Measurements from ENCODE around the gene GPANK1. TPM values are rescaled to one million over a fixed set of nuclear protein-coding genes. Genes with fewer than 3 reads are reported as not detected.

The GPANK1 gene
- total and polyA plus RNA-seq, 2 of the 13 experiments (the other 11 are each of a cell fraction or from before 2014, with no cell fraction given), result 15.4 to 22.8 TPM

DNA sequence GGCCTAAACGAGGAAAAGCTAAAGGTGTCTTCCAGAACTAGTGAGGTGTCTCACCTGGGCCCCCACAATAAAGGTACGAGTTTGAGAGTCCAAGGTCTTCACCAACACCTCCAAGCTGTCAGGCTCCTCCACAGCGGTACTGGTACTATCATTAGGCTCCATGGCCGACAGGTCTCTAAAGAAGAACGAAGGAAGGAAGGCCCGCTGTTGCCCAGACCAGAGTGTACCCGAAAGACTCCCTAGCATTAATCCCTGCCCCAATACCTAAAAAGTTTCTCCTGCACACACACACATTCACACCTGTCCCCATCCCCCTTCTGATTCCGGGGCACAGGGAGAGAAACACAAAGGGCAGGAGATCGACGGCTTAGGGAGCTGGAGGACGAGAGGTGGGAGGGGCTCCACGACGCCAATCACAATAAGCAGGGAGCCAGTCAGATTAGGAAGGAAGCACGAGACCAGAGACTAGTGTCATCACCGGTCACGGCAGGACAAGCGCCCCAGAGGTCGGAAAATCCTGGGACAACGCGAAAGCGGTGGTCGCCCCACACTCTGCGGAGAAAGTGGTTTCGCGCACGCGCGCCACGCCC lies 13.1 kb downstream of the GPANK1 start (continued):
- TF ChIP-seq HNF1B (CRISPR knock-in tag; IDR thresholded peaks at IDR 0.05) (peak; percentile 13; the same call in 1 of the 2 replicates), NFYB (CRISPR knock-in tag; IDR thresholded peaks at IDR 0.05) (peak; percentile 59), ZNF776 (CRISPR knock-in tag; IDR thresholded peaks at IDR 0.05) (peak; percentile 1; the same call in 1 of the 2 replicates), TAF15 (IDR thresholded peaks at IDR 0.05; ENCODE audit: low read depth, low read length, poor library complexity, severe bottlenecking) (no peak), TGIF2 (CRISPR knock-in tag; IDR thresholded peaks at IDR 0.05) (peak; percentile 70; the same call in 1 of the 2 replicates), WIZ (CRISPR knock-in tag; IDR thresholded peaks at IDR 0.05) (0 out of 2 replicates have a peak, but pooled peaks have one; percentile 63), NFKB2 (CRISPR knock-in tag; IDR thresholded peaks at IDR 0.05; ENCODE audit: borderline replicate concordance) (0 out of 2 replicates have a peak, but pooled peaks have one; percentile 36), ATF1 (CRISPR knock-in tag; IDR thresholded peaks at IDR 0.05) (no peak), ZNF652 (CRISPR knock-in tag; IDR thresholded peaks at IDR 0.05; ENCODE audit: borderline replicate concordance, low read depth) (no peak), ZNF484 (CRISPR knock-in tag; IDR thresholded peaks at IDR 0.05; ENCODE audit: borderline replicate concordance, low read depth) (no peak), ERF (CRISPR knock-in tag; IDR thresholded peaks at IDR 0.05) (0 out of 2 replicates have a peak, but pooled peaks have one; percentile 1), THAP8 (CRISPR knock-in tag; IDR thresholded peaks at IDR 0.05; ENCODE audit: borderline replicate concordance) (no peak), MYC (CRISPR knock-in tag; IDR thresholded peaks at IDR 0.05; ENCODE audit: borderline replicate concordance) (0 out of 2 replicates have a peak, but pooled peaks have one; percentile 16), EP300 (IDR thresholded peaks at IDR 0.05; ENCODE audit: low read depth in 2 of 2, low read length in 2 of 2) (0 out of 4 replicates have a peak, but pooled peaks of 1 of the 2 experiments have one; percentile 9), EP300 (CRISPR knock-in tag; IDR thresholded peaks at IDR 0.05; ENCODE audit: borderline replicate concordance) (no peak), ZNF780A (CRISPR knock-in tag; IDR thresholded peaks at IDR 0.05) (0 out of 2 replicates have a peak, but pooled peaks have one; percentile 5), SKI (IDR thresholded peaks at IDR 0.05; ENCODE audit: partially characterized antibody) (no peak), TAF1 (CRISPR knock-in tag; IDR thresholded peaks at IDR 0.05) (peak; percentile 58; the same call in 1 of the 2 replicates), SP1 (IDR thresholded peaks at IDR 0.05) (no peak), SP1 (CRISPR knock-in tag; IDR thresholded peaks at IDR 0.05) (0 out of 2 replicates have a peak, but pooled peaks have one; percentile 42), BCL3 (CRISPR knock-in tag; IDR thresholded peaks at IDR 0.05) (no peak), BORCS8-MEF2B (CRISPR knock-in tag; IDR thresholded peaks at IDR 0.05) (0 out of 2 replicates have a peak, but pooled peaks have one; percentile 64)
- TF ChIP-seq, protein P1, sequence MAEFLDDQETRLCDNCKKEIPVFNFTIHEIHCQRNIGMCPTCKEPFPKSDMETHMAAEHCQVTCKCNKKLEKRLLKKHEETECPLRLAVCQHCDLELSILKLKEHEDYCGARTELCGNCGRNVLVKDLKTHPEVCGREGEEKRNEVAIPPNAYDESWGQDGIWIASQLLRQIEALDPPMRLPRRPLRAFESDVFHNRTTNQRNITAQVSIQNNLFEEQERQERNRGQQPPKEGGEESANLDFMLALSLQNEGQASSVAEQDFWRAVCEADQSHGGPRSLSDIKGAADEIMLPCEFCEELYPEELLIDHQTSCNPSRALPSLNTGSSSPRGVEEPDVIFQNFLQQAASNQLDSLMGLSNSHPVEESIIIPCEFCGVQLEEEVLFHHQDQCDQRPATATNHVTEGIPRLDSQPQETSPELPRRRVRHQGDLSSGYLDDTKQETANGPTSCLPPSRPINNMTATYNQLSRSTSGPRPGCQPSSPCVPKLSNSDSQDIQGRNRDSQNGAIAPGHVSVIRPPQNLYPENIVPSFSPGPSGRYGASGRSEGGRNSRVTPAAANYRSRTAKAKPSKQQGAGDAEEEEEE (CRISPR knock-in tag; IDR thresholded peaks at IDR 0.05; ENCODE audit: borderline replicate concordance), result peak; percentile 76; the same call in 1 of the 2 replicates

Measured in HepG2 (cell line).